Esophagus squamous epithelium (tissue), 4 donors: ENCODE results near the gene COQ9.

ENCODE experiments used
- CTCF ChIP-seq, 6 experiments: fragments of 450-650 bp in 4 of 6; fragments of 200-600 bp in 2 of 6; sonication (generic) in 2 of 6; IDR thresholded peaks; one replicate each; pipeline ENCODE4 v1.5.1; 2016 to 2019; ENCODE audit warnings: antibody characterized with exemption in 6 of 6, mild to moderate bottlenecking in 4 of 6, moderate library complexity in 4 of 6
- POLR2A ChIP-seq, 4 donors: fragments of 450-650 bp; IDR thresholded peaks; one replicate each; pipeline ENCODE4 v1.6.1; 2017; ENCODE audit warnings: antibody characterized with exemption in 4 of 4, mild to moderate bottlenecking in 4 of 4, moderate library complexity in 3 of 4

- no peak for TF ChIP-seq CTCF (IDR thresholded peaks at IDR 0.05)
- TF ChIP-seq POLR2A (IDR thresholded peaks at IDR 0.05) = no peak
Measured at GRCh38 chr16:57405097-57405496, 42.2 kb upstream of the COQ9 start.
